HEK293 (cell line): ENCODE measurements around the gene ZNF593.

Experiments used
- CTCF ChIA-PET: fragments of 350-600 bp; formaldehyde crosslinking; extraction: SDS; loops from one replicate; lab custom pipeline; 2021; ENCODE audit warnings: antibody characterized with exemption; lab: Yijun Ruan, JAX
- POLR2A ChIA-PET: fragments of 300-600 bp; formaldehyde crosslinking; extraction: SDS; loops from one replicate; lab custom pipeline; 2020; ENCODE audit warnings: antibody characterized with exemption, inconsistent platforms; lab: Yijun Ruan, JAX
- H3K27ac ChIP-seq: fragments of 200-500 bp; sonication (Bioruptor generic); 2 replicates; pipeline ENCODE4 v1.5.1; 2014; ENCODE audit warnings: low read depth, low read length, control low read depth, inconsistent platforms; ENCODE audit errors: extremely low read depth
- H3K36me3 ChIP-seq, 2 experiments: fragments of 200-500 bp in 1 of 2; sonication (Bioruptor generic) in 1 of 2; 1 replicate in 1 of 2; 2 replicates in 1 of 2; pipeline ENCODE4 v1.5.1; 2014 to 2017; ENCODE audit warnings: inconsistent platforms in 2 of 2, low read length in 2 of 2; ENCODE audit not compliant: control insufficient read depth in 2 of 2, insufficient read depth in 1 of 2
- H3K4me1 ChIP-seq: fragments of 200-500 bp; sonication (Bioruptor generic); 2 replicates; pipeline ENCODE4 v1.5.1; 2014; ENCODE audit warnings: mild to moderate bottlenecking, low read length, inconsistent platforms; ENCODE audit not compliant: control insufficient read depth, insufficient read depth
- H3K4me3 ChIP-seq: 2 replicates; pipeline ENCODE4 v1.5.1; 2011; ENCODE audit warnings: low read depth, mild to moderate bottlenecking, control low read depth, low read length, moderate library complexity
- H3K9me3 ChIP-seq: fragments of 200-500 bp; sonication (Bioruptor generic); 2 replicates; pipeline ENCODE4 v1.5.1; 2014; ENCODE audit warnings: low read depth, low read length, inconsistent platforms; ENCODE audit not compliant: control insufficient read depth, insufficient read depth
- EGR2 ChIP-seq: fragments of 450-650 bp; formaldehyde crosslinking; IDR thresholded peaks from 2 replicates; pipeline ENCODE4 v1.5.1; 2016; ENCODE audit warnings: low read depth, missing biosample characterization, missing genetic modification characterization
- GLI4 ChIP-seq: fragments of 450-650 bp; formaldehyde crosslinking; IDR thresholded peaks from 2 replicates; pipeline ENCODE4 v1.5.1; 2016; ENCODE audit warnings: missing biosample characterization, missing genetic modification characterization
- GLIS1 ChIP-seq: fragments of 450-650 bp; formaldehyde crosslinking; IDR thresholded peaks from 2 replicates; pipeline ENCODE4 v1.5.1; 2016; ENCODE audit warnings: missing biosample characterization, missing genetic modification characterization
- WT1 ChIP-seq: fragments of 450-650 bp; formaldehyde crosslinking; IDR thresholded peaks from 2 replicates; pipeline ENCODE4 v1.5.1; 2016; ENCODE audit warnings: missing biosample characterization, missing genetic modification characterization
- ZFHX2 ChIP-seq: fragments of 450-650 bp; formaldehyde crosslinking; conservative IDR thresholded peaks from 2 replicates; pipeline ENCODE4 v1.5.1; 2016; ENCODE audit warnings: missing biosample characterization, missing genetic modification characterization
- ZIC2 ChIP-seq: fragments of 450-650 bp; formaldehyde crosslinking; IDR thresholded peaks from 2 replicates; pipeline ENCODE4 v1.5.1; 2016; ENCODE audit warnings: missing biosample characterization, missing genetic modification characterization
- ZNF146 ChIP-seq: fragments of 450-650 bp; formaldehyde crosslinking; IDR thresholded peaks from 2 replicates; pipeline ENCODE4 v1.5.1; 2016; ENCODE audit warnings: missing biosample characterization, missing genetic modification characterization
- ZNF555 ChIP-seq: fragments of 450-650 bp; formaldehyde crosslinking; conservative IDR thresholded peaks from 2 replicates; pipeline ENCODE4 v1.5.1; 2017; ENCODE audit warnings: missing biosample characterization, mild to moderate bottlenecking, missing genetic modification characterization, inconsistent platforms
- ZNF610 ChIP-seq: fragments of 450-650 bp; formaldehyde crosslinking; IDR thresholded peaks from 2 replicates; pipeline ENCODE4 v1.5.1; 2016; ENCODE audit warnings: missing biosample characterization, missing genetic modification characterization, borderline replicate concordance
- TF ChIP-seq, protein P1 (sequence below): fragments of 450-650 bp; formaldehyde crosslinking; IDR thresholded peaks from 2 replicates; pipeline ENCODE4 v1.5.1; 2016; ENCODE audit warnings: missing biosample characterization, missing genetic modification characterization
- TF ChIP-seq, protein P2 (sequence below): fragments of 450-650 bp; formaldehyde crosslinking; IDR thresholded peaks from 2 replicates; pipeline ENCODE4 v1.5.1; 2016; ENCODE audit warnings: missing biosample characterization, missing genetic modification characterization

ZNF593 gene

DNA sequence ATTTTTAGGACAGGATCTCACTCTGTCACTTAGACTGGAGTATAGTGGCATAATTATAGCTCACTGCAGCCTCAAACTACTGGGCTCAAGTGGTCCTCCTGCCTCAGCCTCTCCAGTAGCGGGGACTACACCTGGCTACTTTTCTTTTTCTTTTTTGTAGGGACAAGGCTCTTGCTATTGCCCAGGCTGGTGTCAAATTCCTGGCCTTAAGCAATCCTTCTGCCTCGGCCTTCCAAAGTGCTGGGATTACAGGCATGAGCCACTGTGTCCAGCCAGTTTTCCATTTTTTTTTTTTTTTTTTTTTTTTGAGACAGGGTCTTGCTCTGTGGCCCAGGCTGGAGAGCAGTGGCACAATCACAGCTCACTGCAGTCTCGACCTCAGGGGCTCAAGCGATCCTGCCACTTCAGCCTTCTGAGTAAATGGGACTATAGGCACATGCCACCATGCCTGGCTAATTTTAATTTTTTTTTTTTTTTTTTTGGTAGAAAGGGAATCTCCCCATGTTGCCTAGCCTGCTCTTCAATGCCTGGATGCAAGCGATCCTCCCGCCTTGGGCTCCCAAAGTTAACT, 43.7 kb downstream of the ZNF593 start:
- no peaks in the 10 kb centered on the region for H3K9me3 ChIP-seq
- H3K27ac ChIP-seq: no peak overlapping the region
- TF ChIP-seq, protein P1, sequence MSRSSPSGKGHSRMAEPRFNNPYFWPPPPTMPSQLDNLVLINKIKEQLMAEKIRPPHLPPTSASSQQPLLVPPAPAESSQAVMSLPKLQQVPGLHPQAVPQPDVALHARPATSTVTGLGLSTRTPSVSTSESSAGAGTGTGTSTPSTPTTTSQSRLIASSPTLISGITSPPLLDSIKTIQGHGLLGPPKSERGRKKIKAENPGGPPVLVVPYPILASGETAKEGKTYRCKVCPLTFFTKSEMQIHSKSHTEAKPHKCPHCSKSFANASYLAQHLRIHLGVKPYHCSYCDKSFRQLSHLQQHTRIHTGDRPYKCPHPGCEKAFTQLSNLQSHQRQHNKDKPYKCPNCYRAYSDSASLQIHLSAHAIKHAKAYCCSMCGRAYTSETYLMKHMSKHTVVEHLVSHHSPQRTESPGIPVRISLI: 0 out of 2 replicates have a peak, but pooled peaks have one; percentile 57
- TF ChIP-seq GLI4: no peak
- no peak for TF ChIP-seq WT1 (tag by site-specific recombination)
- TF ChIP-seq, all 188 proteins: peak for 1
- POLR2A ChIA-PET: no interaction called here
- Histone ChIP-seq H3K4me3 (no peak overlapping the region), H3K36me3 (no peaks in the 10 kb centered on the region), H3K4me1 (no peaks in the 10 kb centered on the region)
- CTCF ChIA-PET: interaction anchor here (0.6 to 1.7 kb wide), 2 partner anchors 20 to 108 kb away, joined by 4 to 5 read pairs; partner anchors contain the start of gene CEP85

DNA sequence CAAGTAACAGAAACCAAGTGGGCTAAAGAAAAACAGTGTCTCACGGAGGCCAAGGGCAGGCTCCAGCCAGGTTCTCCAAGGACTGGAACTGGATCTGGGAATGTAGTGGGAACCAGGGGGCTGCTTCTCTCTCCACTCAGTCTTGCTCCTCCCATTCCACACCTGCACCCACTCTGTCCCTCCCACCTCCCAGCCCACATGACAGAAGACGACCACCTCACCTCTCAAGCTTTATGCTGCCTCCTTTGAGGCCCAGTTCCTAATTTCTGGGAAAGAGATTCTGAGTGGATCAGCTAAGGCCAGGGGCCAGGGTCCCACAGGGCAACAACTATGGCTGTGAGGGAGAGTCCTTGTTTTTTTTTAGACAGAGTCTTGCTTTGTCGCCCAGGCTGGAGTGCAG, 45.5 kb downstream of the ZNF593 start:
- Histone ChIP-seq H3K36me3 (no peaks in the 10 kb centered on the region), H3K4me3 (no peak overlapping the region), H3K9me3 (no peaks in the 10 kb centered on the region)
- POLR2A ChIA-PET: interaction anchor here (0.6 kb wide), 1 partner anchor 65 kb away, joined by 3 read pairs; no protein-coding TSS in a partner anchor
- TF ChIP-seq EGR2 (peak; percentile 60; the same call in 1 of the 2 replicates), ZFHX2 (tag by site-specific recombination) (peak; percentile 47), ZNF555 (tag by site-specific recombination) (no peak)
- TF ChIP-seq, all 188 proteins: peak for 2
- CTCF ChIA-PET: interaction anchor here (0.6 to 1.1 kb wide), 2 partner anchors 17 to 19 kb away, joined by 5 to 6 read pairs; partner anchors contain the start of gene CEP85
- no peaks in the 10 kb centered on the region for H3K4me1 ChIP-seq
- no peak overlapping the region for H3K27ac ChIP-seq

DNA sequence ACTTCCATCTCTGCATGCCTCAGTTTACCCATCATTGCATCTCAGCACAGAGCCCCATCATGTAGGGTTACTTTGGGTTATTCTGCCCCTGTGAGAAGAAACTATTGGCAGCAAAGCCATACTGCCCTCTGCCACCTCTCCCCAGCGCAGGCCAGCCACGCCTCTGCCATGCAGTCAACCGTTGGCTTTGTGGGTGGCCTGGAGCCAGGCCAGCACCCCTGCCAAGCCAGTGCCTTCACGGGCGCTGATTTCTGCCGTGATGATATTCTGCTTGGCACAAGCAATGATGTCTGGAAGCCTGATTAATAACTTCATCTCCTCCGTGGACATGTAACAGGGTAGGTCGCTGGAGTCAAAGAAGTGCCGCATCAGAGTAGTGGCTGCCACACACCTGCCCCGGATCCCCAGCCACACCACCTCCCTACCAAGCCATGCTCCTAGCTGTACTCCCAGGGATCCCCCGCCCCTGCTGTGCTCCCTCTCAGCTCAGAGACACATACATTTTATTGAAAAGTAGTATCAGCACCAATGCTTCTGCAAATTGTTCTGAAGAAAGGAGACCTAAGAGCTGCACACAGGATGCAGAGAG, 49.3 kb downstream of the ZNF593 start:
- Histone ChIP-seq H3K27ac (no peak overlapping the region), H3K9me3 (no peaks in the 10 kb centered on the region), H3K36me3 (no peaks in the 10 kb centered on the region), H3K4me1 (peaks cover 3% of the 10 kb centered on the region; the same call in 1 of the 2 replicates), H3K4me3 (no peak overlapping the region)
- ChIA-PET CTCF (interaction anchor here (0.6 to 1.2 kb wide), 2 partner anchors 15 to 29 kb away, joined by 3 to 4 read pairs; partner anchors contain the start of genes CATSPER4 and CEP85), POLR2A (no interaction called here)
- TF ChIP-seq ZNF146 (no peak), GLIS1 (tag by site-specific recombination) (0 out of 2 replicates have a peak, but pooled peaks have one; percentile 30), ZIC2 (tag by site-specific recombination) (peak; percentile 34; the same call in 1 of the 2 replicates), ZNF610 (tag by site-specific recombination) (no peak)
- TF ChIP-seq, protein P2, sequence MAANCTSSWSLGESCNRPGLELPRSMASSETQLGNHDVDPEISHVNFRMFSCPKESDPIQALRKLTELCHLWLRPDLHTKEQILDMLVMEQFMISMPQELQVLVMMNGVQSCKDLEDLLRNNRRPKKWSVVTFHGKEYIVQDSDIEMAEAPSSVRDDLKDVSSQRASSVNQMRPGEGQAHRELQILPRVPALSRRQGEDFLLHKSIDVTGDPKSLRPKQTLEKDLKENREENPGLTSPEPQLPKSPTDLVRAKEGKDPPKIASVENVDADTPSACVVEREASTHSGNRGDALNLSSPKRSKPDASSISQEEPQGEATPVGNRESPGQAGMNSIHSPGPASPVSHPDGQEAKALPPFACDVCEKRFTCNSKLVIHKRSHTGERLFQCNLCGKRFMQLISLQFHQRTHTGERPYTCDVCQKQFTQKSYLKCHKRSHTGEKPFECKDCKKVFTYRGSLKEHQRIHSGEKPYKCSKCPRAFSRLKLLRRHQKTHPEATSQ (tag by site-specific recombination): no peak
